ENCODE measurements around the gene ALAS1. TPM values are rescaled to one million over a fixed set of nuclear protein-coding genes. Genes with fewer than 3 reads are reported as not detected.

The ALAS1 gene
- total and polyA plus RNA-seq, 2 of the 13 experiments (the other 11 are each of a cell fraction or from before 2014, with no cell fraction given): 36.0 to 43.2 TPM

DNA sequence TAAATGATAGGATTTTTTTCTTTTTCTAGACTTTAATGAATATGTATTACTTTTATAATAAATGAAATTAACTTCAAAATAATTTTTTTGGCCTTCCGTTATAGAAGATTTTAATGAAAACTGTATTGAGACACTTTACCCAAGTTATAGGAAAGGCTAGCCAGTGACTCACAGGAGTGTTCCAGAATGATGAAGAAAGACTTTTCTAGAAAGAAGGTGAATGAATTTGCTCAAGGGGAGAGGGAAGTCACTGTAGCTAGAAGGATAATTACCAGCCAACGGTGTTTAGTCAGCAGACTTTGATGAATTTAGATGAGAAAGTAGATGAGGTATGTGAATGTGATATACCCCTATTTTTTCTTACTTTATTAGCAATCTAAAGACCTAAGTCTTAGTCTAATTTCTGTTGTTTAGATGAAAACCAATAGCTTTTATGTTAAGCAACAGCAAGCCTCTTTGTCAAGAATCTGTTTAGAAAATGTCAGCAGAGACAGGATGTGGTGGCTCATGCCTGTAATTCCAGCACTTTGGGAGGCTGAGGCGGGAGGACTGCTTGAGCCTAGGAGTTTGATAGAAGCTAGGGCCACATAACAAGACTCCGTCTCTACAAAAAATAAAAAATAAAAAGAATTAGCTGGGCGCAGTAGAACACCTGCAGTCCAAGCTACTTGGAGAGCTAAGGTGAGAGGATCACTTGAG is 3.2 kb downstream of the ALAS1 start:
- Histone ChIP-seq H3K4me2 (ENCODE audit: low read depth, low read length) (no peak overlapping the region), H2AFZ (ENCODE audit: low read length) (no peak overlapping the region), H3K27ac (ENCODE audit: extremely low read length, insufficient read depth, low read length) (peak overlapping the region; percentile 26), H3K9ac (ENCODE audit: insufficient read depth, low read depth, low read length) (no peak overlapping the region), H3K9me3 (ENCODE audit: low read length) (no peaks in the 10 kb centered on the region), H3K27me3 (ENCODE audit: control insufficient read depth in 1 of 2, insufficient read depth in 2 of 2, low read length in 2 of 2) (no peaks in the 10 kb centered on the region), H3K4me1 (ENCODE audit: insufficient read depth, low read length) (peaks cover 65% of the 10 kb centered on the region), H3K79me2 (ENCODE audit: insufficient read depth, low read length) (peaks cover 11% of the 10 kb centered on the region), H4K20me1 (ENCODE audit: insufficient read depth, low read length) (no peaks in the 10 kb centered on the region), H3K4me3 (replicated peaks in 1 of 3; ENCODE audit: insufficient read depth in 1 of 3, low read depth in 2 of 3, low read length in 3 of 3) (no peak overlapping the region), H3K36me3 (replicated peaks in 1 of 2; ENCODE audit: control insufficient read depth in 1 of 2, insufficient read depth in 2 of 2, low read length in 2 of 2) (peaks cover 11 to 52% of the 10 kb centered on the region in 2 experiments)
- WGBS (ENCODE audit: low lambda C conversion rate): 95% methylated on average over 5 of the region's 5 CpGs
- in situ Hi-C loops (cut with HindIII; ENCODE audit: extremely low pct_ligation_motif_present, low pct_unique_long_range_greater_than_20kb) (no loop called here), intact Hi-C loops (cut with micrococcal nuclease; ENCODE audit: unreplicated experiment) (no loop called here)
- CTCF ChIA-PET (ENCODE audit: low intra/inter-chr PET ratio, low total read pairs): no interaction called here
- POLR2A ChIA-PET: interaction anchor here (0.7 to 2.1 kb wide), 4 partner anchors 9 to 218 kb away, joined by 3 to 5 read pairs (median 3); partner anchors contain the start of gene POC1A
- FAIRE-seq (no peak), DNase-seq (ENCODE audit: low spot score) (no peak), ATAC-seq (no peak)
- peak; percentile 58; the same call in 1 of the 2 replicates for TF ChIP-seq ZNF263 (CRISPR knock-in tag; IDR thresholded peaks at IDR 0.05)
- TF ChIP-seq, protein P1, sequence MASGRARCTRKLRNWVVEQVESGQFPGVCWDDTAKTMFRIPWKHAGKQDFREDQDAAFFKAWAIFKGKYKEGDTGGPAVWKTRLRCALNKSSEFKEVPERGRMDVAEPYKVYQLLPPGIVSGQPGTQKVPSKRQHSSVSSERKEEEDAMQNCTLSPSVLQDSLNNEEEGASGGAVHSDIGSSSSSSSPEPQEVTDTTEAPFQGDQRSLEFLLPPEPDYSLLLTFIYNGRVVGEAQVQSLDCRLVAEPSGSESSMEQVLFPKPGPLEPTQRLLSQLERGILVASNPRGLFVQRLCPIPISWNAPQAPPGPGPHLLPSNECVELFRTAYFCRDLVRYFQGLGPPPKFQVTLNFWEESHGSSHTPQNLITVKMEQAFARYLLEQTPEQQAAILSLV (CRISPR knock-in tag; IDR thresholded peaks at IDR 0.05; ENCODE audit: borderline replicate concordance): no peak
- TF ChIP-seq KAT8 (CRISPR knock-in tag; IDR thresholded peaks at IDR 0.05): no peak
- TF ChIP-seq ZNF350 (CRISPR knock-in tag; IDR thresholded peaks at IDR 0.05; ENCODE audit: borderline replicate concordance, low read depth): no peak
- TF ChIP-seq PHF5A (CRISPR knock-in tag; IDR thresholded peaks at IDR 0.05; ENCODE audit: low read depth, unreplicated experiment): no peak
- no peak for TF ChIP-seq ZNF772 (CRISPR knock-in tag; IDR thresholded peaks at IDR 0.05)
- BruUV-seq (replicated peaks): no TSS peak

Measured in HepG2 (cell line).